GM18868 (cell line): ENCODE data around the gene LSM14A.
A peak's percentile ranks its signal among the peaks of the same experiment; 100 is the strongest.
"Not testable (repeated sequence)": the region's sequence is repeated elsewhere in the genome, so short reads cannot be mapped to it uniquely, and the experiment has no call there.

Source experiments
- ATAC-seq: cut with Tn5 transposase; IDR thresholded peaks from one replicate; pipeline ENCODE4 v1.9.1; 2021; ENCODE audit warnings: mild to moderate bottlenecking, moderate library complexity; ENCODE audit not compliant: unreplicated experiment

The LSM14A gene

DNA sequence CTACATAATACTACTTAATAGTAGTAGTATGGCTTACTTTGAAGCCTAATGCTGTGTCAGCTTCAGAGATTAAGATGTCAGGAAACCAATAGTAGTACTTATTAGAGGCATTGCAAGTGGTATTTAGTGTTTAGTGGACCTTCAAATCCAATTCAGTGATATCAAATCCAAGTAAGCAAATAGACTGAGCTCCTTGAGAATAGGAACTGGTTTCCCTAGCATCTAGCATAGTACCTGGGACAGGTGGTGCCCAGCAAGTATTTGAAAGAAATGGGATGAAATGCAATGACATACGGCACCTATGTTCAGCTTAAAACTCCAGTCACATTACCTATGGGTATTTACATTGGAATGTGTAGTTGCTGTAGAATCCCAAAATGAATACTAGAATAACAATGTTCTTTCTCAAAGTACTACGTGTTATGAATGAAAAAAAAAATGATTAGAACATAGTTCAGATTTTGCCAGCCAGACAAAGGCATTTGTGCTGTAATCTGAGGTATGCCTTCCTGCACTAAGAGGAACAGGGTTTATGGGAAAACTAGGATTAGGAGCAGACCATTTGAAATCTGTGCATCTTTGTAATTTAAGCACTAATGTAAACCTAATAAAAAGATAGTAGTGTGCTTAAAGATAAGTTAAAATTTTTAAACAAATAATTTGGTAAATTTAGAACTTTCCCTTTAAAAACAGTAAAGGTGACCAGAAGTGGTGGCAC is 17.1 kb downstream of the LSM14A start:
- no peak for ATAC-seq

DNA sequence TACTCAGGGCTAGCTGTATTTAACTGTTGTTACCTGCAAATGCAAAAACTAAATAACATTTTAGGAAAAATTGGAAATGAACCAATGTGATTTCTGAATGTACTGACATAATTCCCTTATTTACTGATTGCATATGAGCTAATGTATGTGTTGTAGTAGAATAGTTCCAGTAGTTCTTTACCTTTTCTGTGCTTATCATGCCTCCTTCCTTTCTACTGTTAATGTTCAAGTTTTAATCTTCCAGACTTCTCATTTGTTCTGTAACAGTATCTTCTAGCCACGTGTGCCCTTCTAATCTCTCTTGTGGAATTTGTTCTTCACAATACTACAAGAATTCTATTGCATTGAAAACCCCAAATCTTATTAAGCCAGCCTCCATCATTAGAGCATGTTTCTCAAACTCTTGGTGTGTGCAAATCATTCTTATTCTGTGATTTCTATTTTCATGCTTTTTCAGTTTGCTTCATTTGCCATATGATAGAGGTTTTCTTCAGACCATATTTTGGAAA is 17.7 kb downstream of the LSM14A start:
- ATAC-seq = no peak

DNA sequence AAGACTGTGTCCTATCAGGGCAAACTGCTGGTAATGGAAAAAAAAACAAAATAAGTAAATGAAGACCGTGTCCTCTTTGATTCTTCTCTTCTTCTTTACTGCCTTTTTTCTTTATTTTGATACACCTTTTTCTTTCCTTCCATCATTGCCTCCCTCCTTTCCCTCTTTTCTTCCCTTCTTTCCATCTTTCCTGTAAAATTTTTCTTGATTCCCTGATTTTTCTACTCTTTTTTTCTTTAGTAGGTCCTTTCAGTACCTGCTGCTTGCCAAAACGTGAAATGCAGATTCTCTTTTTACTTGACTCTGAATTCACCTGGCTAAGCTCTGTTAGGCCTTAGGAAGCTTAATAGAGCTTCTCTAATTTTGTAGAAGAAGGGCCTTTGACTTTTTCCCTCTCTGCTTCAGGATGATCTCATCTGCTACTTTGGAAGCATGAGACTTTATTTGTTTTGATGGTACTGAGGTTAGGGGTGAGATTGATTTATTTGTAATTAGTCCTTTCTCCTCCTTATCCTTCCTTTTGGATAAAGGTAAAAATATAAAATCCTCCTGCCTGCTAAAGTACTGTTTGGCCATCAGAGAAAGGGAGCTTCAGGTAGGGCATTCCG is 19.2 kb downstream of the LSM14A start:
- ATAC-seq = no peak

DNA sequence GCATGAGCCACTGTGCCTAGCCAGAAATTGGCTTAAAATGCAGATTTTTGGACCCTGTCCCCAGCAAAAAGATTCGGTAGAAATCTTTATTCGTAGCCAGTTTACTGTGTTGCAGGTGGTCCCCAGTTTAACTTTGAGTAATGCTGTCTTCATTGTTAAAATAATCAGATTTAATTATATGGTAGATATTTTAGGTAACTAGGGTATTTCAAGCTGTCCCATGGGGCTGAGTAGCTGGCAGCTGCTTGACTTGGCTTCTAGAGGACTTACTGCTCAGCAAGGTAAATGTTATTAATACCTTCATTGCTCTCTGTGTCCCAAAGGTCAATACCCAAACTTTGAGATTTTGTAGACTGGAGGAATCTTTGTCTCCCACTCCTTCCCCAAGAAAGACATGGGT is 21.1 kb downstream of the LSM14A start:
- no peak for ATAC-seq

DNA sequence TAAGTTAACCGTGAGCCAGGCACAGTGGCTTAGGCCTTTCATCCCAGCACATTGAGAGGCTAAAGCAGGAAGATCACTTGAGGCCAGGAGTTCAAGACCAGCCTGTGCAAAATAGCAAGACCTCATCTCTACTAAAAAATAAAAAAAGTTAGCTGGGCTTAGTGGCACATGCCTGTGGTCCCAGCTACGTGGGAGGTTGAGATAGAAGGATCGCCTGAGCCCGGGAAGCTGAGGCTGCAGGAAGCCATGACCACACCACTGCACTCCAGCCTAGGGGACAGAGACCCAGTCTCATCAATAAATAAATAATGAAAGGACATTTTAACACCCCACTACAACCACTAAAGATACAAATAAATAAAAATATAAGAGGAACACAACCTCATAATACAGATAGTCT is 21.6 kb downstream of the LSM14A start:
- ATAC-seq = no peak

DNA sequence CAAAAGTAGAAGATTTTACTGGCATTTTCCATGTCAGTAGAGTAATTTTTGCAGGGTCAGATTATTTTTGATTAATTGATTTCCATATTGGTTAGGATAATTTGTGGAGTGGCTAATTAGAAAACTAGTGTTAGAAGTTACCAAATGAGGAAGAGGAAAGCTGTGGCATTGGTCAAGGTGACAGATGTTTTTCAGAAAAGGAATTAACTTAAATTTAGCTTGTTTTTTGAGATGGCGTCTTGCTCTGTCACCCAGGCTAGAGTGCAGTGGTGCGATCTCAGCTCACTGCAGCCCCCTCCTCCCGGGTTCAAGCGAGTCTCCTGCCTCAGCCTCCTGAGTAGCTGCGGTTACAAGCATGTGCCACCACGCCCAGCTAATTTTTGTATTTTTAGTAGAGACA is 28.8 kb downstream of the LSM14A start:
- no peak for ATAC-seq

DNA sequence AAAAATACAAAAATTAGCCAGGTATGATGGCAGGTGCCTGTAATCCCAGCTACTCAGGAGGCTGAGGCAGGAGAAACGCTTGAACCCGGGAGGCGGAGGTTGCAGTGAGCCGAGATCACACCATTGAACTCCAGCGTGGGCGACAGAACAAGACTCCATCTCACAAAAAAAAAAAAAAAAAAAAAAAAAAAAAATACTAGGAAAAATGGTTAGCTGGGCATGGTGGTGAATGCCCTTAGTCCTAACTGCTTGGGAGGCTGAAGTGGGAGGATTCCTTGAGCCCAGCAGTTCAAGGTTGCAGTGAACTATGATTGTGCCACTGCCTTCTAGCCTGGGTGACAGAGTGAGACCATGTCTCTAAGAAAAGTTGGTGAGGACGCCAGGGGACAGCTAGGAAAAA is 33.0 kb downstream of the LSM14A start:
- not testable (repeated sequence) for ATAC-seq

DNA sequence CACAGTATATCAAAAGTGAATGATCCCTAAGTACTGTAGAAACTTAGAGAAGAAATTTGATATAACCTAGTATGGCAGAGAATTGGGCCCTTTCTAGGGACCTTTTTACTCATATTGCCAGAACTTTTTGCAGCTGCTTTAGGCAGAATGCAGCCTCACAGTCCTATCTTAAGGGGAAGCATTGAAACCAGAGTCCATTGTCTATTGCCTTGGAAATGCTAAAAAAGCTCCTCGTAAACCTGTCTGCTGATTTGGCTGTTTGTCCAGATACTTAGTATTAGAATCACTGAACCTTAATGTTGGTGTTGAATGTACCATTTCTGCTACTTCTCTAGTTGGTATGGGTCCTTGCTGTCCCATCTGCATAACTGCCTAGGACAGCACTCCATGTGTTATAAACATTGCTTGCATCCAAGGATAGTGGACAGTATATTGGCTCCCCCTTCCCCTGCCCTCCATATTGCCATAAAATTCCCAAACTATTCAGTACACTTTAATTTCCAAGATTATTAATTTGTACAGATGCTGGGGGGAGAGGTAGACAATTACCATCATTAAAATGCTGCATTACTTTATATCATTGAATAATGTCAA is 36.1 kb downstream of the LSM14A start:
- no peak for ATAC-seq

DNA sequence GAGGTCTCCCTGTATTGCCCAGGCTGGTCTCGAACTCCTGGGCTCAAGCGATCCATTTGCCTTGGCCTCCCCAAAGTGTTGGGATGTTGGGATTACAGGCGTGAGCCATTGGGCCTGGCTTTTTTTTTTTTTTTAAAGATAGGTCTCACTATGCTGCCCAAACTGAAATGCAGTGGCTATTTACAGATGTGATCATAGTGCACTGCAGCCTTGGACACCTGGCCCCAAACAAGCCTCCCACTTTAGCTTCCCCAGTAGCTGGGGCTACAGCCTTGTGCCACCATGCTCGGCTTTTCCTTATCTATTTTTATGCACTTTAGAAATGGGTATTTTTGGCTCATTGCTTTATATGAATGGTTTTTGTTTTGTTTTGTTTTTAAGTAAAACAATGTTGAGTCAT is 37.4 kb downstream of the LSM14A start:
- no peak for ATAC-seq

DNA sequence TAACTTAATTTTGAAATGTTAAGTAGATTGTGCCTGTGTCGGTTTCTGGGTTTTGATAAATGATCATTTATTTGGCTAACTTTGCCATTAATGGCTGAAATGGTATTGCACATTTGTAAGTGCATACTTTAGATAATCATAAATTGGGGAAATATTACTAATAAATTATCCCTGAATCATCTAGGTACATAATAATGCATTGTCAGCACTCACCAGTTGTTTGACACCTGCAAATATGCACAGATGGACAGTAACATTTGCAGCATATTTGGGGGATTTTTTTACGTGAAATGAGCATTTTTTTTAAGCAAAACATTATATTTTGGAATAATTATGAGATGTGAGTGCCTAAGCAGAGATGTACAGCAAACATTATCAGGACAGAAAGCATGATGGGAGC is 41.0 kb downstream of the LSM14A start:
- ATAC-seq = no peak

DNA sequence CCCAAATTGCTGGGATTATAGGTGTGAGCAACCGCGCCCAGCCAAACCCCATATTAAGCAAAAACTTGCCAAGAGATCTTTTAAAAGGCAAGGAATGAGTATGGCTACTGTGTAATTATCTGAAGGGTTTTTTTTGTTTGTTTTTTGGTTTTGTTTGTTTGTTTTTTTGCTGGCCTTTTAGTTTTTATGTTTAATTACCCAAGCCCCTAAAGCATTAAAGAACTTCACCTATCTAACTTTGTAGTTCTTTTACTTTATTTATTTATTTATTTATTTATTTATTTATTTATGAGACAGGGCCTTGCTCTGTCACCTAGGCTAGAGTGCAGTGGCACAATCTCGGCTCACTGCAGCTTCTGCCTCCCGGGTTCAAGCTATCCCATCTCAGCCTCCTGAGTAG is 41.7 kb downstream of the LSM14A start:
- no peak for ATAC-seq

DNA sequence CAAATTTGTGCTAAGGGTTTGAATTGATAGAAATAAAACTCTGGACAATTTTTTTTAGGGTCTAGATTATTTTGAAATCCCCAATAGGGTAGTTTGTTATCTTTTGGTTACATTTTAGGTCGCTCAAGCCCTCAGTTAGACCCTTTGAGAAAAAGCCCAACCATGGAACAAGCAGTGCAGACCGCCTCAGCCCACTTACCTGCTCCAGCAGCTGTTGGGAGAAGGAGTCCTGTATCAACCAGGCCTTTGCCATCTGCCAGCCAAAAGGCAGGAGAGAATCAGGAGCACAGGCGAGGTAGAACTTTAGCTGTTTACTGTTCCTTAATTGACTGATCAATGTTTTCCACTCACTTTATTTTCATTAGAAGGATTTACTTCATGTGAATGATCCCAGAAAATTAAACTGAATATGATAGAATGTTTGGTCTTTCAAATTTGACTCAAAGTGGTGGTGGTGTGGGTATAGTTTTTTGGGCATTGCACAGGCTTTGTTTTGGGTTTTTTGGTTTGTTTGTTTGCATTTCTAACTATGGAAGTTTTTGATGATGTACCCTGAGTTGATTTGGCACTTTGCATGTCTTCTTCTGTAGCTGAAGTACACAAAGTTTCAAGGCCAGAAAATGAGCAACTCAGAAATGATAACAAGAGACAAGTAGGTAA is 42.8 kb downstream of the LSM14A start:
- no peak for ATAC-seq

DNA sequence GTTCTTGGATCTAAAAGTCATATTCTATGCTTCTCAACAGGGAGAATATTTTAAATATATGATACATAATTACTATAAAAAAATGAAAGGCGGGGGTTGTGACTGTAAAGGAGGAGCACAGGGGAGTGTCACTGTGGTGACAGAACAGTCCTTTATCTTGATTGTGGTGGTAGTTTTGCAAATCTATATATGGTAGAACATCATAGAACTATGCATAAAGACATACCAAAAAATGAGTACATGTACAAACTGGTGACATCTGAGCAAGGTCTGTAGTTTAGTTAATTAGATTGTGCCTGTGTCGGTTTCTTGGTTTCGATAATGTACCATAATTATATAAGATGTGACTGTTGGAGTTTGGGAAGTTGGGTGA is 43.3 kb downstream of the LSM14A start:
- no peak for ATAC-seq

DNA sequence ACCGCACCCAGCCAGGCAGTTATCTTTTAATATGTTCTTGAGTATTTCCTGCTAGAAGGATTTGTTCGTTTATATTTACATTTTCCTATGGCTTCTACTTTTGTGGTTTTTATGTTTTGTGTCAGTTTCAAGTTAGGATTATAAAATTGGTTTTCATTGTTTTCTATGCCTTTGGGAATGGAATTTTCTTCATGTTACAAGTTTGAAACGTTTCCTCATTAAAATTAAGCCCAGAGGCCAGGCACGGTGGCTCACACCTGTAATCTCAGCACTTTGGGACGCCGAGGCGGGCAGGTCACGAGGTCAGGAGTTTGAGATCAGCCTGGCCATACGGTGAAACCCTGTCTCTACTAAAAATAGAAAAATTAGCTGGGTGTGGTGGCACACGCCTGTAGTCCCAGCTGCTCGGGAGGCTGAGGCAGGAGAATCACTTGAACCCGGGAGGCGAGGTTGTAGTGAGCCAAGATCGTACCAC is 44.5 kb downstream of the LSM14A start:
- not testable (repeated sequence) for ATAC-seq

DNA sequence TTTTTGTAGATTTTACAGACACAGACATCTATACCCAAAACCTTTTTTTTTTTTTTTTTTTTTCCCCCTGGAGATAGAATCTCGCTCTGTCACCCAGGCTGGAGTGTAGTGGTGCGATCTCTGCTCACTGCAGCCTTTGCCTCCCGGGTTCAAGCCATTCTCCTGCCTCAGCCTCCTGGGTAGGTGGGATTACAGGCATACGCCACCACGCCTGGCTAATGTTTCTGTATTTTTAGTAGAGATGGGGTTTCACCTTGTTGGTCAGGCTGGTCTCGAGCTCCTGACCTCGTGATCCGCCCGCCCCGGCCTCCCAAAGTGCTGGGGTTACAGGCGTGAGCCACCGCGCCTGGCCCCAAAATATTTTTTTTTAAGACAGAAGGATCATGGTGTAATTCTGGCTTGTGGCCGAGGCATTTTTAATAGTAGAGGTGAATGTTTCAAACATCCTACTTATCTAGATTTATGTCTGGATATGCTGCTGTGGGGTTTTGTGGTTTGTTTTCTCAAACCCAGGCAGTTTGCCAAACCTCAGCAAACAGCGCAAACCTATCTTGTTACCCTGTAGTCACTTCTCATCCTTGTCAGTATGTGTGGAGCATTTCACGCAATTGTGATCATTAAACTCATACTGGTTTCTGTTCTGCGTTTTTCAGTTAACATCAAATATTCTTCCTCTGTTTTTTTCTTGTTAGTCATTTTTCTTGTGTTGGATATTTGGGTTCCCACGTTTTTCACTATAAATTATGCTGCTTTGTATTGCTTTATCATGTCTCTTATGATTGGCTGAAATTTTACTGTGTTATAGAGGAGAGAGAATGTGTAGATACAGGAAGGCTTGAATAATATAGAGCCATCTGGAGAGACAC is 45.9 kb downstream of the LSM14A start:
- peak; percentile 66 for ATAC-seq

DNA sequence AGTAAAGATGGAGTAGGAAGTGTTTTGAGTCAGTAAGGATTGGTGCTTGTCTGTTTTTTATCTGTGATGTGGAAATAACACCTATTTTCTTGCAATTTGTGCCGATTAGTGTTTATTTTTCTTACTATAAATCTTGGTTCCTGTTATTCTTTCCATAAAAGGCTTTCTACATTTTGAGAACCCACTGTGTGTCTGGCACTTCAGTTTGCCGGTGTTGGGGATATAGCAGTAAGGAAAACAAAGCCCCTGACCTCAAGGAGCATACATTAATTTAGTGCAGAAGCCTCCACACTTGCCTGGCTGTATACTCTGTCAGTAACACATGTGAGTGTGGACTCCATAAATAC is 46.5 kb downstream of the LSM14A start:
- ATAC-seq = no peak

DNA sequence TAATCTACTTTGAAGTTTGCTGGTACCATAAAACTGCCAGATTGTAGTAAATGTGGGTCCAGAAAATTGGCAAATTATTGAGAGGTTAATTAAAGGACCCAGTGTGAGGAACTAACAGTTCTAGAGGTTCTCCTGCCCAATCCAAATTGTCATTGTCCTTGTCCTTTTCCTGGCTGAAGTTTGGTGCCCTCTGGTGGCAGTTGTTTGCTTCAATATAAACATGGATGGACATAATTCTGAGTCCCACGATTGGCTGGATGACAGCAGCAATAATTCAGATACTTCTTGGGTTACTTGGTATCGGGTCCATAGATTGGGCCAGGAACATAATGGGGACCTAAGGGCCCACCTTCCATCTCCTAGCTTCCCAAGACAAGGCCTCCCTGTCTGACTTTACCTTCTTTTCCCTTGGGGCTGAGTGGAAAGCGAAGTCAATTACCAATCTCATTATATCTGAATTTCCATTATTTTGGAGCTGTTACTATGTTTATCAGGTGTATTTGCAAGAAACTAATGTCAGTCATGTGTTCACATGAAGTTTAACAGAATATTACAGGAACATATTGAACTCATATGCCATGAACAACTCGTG is 48.3 kb downstream of the LSM14A start:
- no peak for ATAC-seq

DNA sequence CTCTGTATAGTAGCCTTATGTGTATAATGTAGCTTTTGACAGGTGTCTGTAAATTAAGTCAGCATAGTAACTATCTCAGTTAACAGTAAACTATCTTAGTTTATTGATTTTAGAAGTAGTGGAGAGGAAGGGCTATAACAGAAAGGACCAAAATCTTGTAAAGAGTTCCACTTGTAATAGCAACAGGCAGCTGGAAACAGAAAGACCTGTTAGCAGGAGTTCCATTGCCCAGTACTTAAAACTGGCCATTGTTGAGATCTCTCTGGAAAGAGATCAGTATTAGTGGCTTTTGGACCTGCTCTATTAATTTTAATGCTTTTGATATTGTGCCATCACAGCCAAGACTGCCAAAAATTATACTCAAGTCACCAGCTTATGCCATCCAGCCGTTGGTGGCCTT is 50.1 kb downstream of the LSM14A start:
- ATAC-seq = no peak

DNA sequence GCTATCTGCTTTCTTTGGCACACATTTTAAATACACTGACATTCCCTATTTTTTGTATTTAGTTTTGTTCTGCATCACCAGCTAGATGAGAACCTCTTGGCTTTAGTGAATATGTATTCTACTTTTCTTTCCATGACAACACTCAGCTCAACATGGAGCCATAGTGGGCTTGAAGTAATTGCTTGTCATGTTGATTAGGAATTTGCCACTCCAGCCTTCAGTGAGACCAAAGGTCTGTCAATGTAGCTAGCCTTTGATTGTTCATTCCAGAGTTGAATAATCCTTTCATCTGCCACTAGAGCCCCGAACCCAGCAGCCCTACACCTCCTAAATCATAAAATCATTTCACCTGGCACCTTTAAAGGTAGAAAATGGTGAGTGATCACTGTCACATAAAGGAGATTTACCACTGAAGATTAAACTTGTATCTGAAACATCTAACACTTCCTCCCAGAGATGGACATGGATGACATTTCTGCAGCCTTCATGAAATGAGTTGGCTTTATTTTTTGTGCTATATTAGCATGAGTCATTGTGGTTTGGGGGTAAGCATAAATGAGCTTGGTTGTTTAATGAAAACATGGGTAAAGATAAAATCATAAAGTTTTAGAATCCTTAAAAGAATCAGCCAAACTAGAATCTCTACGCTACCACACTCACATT is 52.8 kb downstream of the LSM14A start:
- ATAC-seq = no peak

DNA sequence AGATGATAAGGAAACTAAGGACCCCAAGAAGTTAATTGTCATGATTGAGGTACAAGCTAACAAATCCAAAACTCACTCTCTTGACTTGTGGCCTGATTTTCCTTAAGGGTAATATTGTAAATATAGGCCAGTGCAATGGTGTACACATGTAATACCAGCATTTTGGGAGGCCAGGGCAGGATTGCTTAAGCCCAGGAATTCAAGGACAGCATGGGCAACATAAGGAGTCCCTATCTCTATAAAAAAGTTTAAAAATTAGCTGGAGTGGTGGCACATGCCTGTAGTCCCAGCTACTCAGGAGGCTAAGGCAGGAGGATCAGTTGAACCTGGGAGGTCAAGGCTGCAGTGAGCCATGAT is 53.3 kb downstream of the LSM14A start:
- ATAC-seq = no peak
